Measurements from ENCODE around the gene AGRN. TPM values are rescaled to one million over a fixed set of nuclear protein-coding genes. Genes with fewer than 3 reads are reported as not detected.
"Not testable (repeated sequence)": the region's sequence is repeated elsewhere in the genome, so short reads cannot be mapped to it uniquely, and the experiment has no call there.

AGRN gene
- total RNA-seq, 2 experiments from 2014 or later: 12.1 to 12.5 TPM

DNA sequence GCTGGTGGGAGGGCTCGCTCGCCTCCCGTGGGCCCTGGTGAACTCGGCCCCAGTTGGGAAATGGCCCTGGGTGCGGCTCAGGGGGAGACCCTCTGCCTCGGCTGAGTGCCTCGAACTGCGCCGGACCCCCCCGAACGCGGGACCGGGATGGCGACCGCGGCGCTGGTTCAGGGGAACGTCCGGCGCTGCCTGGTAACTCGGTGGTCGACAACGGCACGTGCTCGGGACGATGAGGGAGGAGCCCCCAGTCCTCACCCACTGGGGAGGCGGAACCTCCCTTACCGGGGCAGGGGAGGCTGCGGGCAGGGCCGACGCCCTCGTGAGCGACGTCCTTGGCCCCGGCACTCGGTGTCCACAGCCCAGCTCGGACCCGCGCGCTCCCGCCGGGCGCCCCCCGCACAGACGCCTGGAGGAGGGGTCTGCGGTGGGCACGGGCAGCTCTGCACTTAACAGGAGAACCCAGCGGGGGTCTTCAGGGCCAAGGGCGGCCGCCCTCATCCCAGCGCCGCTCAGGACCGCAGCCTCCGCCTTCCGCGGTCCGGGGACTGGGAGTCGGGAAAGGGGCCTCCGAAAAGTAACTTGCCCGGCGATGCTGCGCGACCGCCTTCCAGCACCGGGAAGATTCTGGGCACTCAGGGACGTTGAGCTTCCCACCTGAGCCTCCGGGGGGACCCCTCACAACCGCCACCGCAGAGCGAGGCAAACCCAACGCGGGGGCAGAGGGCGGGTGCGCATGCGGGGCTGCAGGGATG, 21.8 kb upstream of the AGRN start:
- POLR2A ChIA-PET: no interaction called here
- CTCF ChIA-PET: interaction anchor here (0.8 to 1.1 kb wide), 3 partner anchors 20 to 93 kb away, joined by 3 to 5 read pairs (median 3); no protein-coding TSS in a partner anchor

DNA sequence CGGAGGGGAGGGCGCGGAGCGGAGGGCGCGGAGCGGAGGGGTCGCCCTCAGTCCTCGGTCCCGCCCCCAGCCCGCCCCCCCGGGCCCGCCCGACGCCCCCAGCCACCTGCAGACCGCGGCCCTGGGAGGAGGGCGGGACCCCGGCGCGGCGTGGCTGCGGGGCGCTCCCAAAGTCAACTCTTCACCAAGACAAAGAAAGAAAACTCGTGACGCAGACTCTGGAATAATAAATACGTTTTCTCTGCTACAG, 21.2 kb upstream of the AGRN start:
- POLR2A ChIA-PET: no interaction called here

DNA sequence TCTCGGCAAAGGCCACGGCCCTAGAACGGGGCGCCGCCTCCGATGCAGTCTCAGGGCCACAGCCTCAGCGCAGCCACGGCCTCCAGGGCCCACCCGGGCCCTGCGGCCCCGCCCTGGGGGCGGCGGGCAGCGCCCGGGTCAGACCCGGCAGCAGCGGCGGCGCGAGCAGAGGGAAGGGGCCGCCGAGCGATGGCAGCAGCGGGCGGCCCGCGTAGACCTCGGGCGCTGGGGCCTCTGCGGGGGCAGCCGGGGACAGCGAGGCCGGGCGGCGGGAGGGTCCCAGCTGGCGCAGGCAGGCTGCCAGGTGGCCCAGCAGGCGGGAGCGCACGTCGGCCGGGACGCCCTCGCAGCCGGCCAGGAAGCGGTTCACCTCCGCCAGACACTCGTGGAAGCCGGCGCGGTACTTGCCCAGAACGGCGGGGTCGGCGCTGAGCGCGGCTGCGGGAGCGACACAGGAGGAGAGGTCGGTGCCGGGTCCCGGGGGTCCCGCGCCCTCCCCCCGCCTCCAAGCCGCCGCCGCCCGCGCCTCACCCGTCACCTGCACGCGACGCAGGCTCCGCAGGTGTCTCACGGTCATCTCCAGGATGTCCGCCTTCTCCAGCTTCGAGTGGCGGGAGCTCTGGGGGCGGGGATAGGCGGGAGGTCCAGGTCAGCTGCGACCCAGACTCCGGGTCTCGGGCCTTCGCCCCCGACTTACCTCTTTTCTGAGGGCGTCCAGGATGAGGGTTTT, 20.8 kb upstream of the AGRN start:
- CTCF ChIA-PET: no interaction called here
- POLR2A ChIA-PET: no interaction called here

More for the DNA sequence above, 21.2 kb upstream of the AGRN start:
- CTCF ChIA-PET: interaction anchor here (0.8 kb wide), 1 partner anchor 45 kb away, joined by 3 read pairs; no protein-coding TSS in a partner anchor

DNA sequence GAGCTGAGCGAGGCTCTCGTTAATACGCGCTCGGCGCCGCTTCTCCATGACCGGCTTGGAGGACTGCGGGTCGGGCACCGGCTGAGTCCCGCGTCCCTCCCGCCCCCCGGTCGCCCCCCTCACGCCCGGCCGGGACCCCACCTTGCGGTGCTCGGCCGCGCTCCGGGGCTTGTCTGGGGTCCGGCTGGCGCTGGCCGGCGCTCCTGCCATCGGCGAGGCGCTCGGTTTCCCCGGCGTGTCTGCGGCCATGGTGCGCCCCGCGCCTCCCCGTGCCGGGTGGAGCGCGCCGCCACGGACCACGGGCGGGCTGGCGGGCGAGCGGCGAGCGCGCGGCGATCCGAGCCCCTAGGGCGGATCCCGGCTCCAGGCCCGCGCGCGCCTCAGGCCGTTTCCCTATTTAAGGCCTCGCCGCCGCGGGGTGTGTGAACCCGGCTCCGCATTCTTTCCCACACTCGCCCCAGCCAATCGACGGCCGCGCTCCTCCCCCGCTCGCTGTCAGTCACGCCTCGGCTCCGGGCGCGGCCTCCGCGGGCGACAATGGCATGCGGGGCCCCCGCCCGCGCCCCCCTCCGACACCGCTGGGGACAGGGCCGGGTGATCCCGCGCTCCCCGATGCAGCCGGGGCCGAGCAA, 20.1 kb upstream of the AGRN start, which contains the start of gene HES4:
TSS of gene HES4 (minus strand) at position 373 of the 632 bp plus-strand sequence. CDS start at position 249, 124 bp downstream.
- CTCF ChIA-PET: no interaction called here
- POLR2A ChIA-PET: no interaction called here

DNA sequence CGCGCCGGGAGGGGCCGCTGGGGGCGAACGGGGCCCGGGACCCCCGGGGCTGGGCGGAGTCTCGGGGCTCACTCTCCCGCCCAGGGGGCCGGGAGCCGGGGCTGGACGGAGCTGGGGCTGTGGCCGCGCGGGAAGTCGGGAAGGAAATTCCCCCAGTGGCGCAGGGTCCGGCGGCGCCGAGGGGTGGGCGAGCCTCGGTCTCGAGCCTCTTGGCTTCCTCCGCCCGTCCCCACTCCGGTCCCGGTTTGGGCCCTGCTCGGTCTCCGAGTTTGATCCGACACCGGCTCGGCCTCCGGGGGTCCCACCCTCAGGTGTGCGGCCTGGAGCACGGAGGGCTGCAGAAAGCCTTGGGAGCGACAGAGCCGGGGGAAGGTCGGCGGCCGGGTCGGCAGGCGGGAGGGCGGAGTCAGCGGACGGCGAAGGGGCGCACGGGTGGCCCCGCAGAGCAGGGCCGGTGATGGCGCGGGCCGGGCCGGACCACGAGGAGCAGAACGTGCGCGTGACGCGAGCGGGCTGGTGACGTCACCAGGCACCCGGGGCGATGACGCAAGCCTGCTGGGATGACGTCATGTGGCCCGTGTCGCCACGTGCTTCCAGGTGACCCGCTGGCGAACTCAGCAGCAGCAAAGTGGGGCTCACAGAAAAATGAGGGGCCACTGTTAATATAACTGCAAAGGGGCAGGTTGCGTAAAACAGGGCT, 19.4 kb upstream of the AGRN start:
- ChIA-PET CTCF (interaction anchor here (0.7 to 2.4 kb wide), 3 partner anchors 8 to 64 kb away, joined by 3 to 14 read pairs (median 11); partner anchors contain the start of gene ISG15), POLR2A (no interaction called here)

DNA sequence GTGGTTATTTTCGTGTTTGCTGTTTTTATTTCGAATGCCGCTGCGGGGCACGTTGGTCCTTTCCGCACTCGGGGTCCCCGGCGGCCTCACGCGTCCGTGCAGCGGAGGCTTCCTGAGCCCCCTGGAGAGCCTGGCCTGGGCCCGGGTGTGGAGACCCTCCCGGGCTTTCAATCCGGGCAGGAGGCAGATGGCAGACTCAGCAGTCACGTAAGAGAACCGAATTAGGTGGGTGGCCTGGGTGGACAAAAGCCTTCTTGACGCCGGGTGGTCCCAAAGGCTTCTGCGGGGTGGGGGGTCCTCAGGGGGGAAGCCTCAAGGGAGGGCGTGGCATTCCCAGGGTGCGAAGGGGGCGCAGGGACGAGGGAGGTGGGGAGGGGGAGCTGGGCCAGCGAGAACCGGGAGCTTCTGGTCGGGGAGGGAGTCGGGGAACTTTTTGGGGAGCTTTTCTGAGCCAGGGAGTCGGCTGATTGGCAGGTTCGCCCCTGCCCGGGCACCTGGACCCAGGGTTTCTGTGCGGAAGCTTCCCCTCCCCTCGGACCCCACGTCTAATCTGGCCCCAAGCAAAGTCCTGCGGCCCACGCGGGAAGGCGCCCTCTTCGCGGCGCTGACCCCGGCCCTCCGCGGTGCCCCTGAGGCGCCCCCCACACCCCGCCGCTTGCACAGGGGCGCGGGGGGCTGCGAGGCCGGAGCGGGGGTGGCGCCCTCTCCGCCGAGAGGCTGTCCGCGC, 18.7 kb upstream of the AGRN start:
- POLR2A ChIA-PET: no interaction called here
- CTCF ChIA-PET: interaction anchor here (0.7 to 2.4 kb wide), 11 partner anchors 9 to 351 kb away, joined by 3 to 14 read pairs (median 3); partner anchors contain the start of gene ISG15

DNA sequence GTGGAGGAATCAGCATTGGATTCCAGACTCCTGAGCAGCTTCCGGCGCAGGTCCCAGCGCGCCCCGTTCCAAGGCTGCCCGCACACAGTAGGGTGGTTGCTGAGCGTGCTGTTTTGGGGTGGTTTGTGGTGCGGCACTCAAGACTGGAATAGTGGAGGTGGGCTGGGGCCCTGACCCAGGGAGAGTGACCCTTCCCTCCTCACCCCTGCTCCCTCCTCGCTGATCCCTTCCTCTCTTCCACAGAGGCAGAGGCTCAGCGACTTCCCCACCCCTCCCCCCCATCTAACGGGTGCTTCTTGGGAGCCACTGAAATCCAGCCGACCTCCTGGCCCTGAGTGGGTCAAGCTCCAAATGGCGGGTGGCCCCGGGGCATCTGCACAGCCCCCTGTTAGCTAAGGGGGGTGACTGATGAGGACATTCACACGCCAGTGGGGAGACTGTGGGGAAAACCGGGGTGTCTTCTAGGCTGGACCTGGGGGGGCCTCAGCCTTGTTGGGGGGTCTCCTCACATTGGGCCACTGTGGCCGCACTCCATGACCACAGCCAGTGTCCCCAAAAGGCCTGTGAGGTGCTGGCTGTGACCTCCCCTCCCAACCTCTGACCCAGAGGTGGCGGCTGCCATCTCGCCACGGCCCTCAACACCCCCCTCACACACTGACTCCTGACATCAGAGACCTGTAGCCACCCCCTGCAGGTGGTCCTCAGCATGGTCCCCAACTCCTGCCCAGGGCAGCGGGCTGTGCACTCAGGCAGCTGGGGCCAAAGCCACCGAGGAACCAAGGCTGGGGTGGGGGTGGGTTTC, 16.1 kb upstream of the AGRN start:
- POLR2A ChIA-PET: no interaction called here
- CTCF ChIA-PET: interaction anchor here (0.6 to 1.8 kb wide), 4 partner anchors 14 to 114 kb away, joined by 3 to 7 read pairs (median 4); no protein-coding TSS in a partner anchor

DNA sequence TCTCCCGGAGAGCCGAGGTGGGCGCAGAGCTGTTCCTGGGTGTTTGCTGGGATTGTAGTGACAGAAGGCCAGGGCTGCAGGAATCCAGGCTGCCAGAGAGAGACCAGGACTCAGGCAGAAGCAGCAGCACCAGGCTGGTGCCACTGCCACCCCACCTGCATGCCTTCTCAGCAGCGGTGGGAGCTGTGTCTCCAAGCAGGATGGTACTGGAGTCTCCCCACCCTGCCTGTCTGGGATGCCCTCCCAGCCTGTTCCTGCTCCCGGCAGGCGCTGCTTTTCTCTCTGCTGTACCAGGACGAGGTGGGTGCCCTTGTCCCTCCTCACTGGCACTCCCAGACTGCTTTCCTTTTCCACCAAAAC, 15.5 kb upstream of the AGRN start:
- POLR2A ChIA-PET: no interaction called here
- CTCF ChIA-PET: interaction anchor here (0.6 kb wide), 1 partner anchor 114 kb away, joined by 3 read pairs; no protein-coding TSS in a partner anchor

DNA sequence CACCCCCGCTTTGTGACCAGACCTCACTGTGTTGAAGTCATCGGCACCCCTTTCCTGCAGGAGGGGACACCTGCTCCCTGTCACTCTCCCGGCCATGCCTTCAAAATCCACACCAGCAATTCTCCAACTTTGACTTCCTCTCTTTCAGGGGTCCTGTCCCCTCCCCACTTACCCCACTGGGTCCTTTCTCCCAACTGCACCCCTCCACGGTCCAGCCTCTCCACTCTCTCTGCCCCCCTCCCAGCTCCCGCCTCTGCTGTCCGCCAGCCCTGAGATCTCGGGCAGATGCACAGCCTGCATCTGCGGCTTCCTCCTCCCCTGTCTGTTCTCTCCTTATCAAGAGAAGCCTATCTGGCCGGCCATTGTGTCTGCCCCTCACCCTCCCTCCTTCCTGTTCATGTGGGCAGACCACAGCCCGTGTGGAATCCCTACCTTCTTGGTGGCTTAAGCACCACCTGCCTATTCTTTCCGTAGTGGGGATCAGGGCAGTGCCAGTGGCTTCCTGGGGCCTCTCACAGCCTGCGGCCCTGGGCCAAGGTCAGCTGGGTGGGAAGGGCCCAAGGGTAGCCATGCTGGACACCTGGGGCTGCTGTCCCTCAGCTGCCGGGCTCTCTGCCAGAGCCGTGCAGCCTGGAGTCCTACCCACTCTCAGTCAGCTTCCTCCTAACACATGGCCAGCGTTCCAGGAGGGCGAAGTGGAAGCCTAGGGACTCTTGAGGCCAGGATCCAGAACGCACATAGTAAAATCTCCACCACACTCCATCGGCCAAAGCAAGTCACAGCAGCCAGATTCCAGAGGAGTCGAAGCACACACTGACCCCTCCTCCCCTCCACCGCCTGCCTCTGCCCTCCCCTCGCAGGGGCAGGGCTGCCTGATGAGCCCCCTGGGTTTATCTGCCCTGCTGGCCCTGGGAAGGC, 14.9 kb upstream of the AGRN start:
- POLR2A ChIA-PET: no interaction called here
- CTCF ChIA-PET: no interaction called here

DNA sequence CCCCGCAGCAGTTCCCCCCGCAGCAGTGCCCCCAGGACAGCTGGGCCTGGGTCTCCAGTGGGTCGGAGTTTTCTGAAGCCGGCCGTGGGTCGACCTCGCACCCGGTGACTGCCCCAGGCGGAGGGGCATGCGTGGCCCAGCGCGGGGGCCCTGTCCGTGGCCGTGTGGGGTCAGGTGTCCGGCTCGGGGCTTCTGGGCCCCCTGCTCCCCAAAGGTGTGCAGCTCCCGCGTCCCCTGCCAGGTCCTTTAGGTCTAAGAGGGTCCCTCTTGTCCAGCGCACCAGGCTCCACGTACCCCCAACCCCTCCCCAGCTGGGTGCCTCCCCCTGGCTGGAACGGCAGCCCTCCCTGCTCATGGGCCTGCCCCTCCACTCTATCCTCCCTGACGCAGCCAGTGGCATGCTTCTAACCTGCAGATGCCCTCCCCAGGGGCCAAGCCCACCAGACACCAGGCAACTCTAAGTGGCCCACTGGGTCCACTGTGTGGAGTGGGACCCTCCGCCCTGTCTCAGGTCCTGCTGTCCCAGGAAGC, 14.1 kb upstream of the AGRN start:
- CTCF ChIA-PET: no interaction called here
- POLR2A ChIA-PET: no interaction called here

DNA sequence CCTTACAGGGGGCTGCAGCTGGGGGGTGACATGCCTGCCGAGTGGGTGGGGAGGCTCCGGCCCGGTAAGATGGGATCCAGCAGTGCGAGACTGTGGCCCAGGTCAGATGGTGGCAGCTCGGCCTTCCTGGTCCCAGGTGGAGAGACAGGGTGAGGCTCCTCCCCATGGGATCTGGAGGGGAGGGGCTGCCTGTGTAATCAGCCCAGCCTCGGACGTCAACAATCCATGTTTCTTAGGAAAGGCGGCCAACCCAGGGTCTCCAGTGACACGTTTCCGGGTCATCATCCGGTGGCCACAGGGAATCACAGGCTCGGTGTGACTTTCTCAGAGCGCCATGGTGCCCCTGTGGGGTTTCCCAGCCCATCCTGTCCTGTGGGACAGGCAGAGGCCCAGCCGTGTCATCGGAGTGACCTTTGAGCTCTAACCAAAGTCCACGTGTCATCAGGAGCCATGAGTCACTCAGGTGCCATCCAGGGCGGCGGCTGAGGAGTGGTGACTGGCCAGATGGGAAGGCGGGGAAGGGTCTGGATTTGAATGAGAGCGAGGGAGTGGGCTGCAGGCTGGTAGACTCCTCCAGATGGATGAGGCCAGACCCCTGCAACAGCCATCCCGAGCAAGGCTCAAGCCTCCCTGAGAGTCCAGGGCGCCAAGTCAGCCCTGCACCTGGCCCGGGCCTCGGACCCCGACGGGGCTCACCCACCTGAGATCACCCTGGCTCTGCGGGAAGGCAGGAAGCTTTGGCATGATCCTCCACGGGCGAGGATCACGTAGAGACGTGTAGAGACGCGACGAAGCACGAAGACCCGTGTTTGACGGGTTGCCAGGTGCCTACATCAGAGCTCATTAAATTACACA, 13.4 kb upstream of the AGRN start:
- POLR2A ChIA-PET: no interaction called here

DNA sequence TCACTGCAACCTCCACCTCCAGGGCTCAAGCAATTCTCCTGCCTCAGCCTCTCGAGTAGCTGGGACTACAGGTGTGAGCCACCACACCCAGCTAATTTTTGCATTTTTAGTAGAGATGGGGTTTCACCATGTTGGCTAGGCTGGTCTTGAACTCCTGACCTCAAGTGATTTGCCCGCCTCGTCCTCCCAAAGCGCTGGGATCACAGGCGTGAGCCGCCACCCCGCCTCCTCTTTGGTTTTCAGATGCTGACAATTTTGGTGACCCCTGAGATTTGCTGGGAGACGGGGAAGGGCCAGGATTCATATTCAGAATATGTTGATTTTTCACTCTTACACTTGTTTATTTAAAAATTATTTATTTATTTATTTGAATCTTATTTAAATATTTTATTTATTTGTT, 9.8 kb upstream of the AGRN start:
- CTCF ChIA-PET: interaction anchor here (1.8 kb wide), 1 partner anchor 8 kb away, joined by 7 read pairs; no protein-coding TSS in a partner anchor
- POLR2A ChIA-PET: not testable (repeated sequence)

More for the DNA sequence above, 13.4 kb upstream of the AGRN start:
- CTCF ChIA-PET: interaction anchor here (1.2 kb wide), 2 partner anchors 10 to 12 kb away, joined by 3 read pairs; no protein-coding TSS in a partner anchor

DNA sequence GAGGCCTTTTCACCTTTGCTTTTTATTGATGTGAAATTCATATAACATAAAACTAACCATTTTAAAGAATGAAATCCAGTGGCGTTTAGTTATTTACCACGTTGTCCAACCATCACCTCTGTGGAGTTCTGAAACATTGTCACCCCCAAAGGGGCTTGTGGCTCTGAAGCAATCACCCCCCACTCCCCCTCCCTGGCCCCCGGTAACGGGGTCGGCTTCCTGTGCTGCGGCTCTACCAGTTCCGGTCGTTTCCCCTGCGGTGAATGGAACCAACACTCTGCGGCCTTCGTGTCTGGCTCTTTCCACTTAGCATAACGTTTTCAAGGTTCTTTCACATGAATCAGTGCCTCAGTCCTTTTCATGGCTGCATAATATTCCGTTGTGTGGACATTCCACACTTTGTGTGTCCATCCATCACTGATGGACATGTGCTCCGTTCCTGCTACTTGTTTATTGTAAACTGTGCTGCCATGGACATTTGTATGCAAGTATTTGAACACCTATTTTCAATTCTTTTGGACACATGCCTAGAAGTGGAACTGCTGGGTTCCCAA, 8.4 kb upstream of the AGRN start:
- POLR2A ChIA-PET: no interaction called here
- CTCF ChIA-PET: interaction anchor here (1.8 kb wide), 1 partner anchor 10 kb away, joined by 7 read pairs; no protein-coding TSS in a partner anchor

DNA sequence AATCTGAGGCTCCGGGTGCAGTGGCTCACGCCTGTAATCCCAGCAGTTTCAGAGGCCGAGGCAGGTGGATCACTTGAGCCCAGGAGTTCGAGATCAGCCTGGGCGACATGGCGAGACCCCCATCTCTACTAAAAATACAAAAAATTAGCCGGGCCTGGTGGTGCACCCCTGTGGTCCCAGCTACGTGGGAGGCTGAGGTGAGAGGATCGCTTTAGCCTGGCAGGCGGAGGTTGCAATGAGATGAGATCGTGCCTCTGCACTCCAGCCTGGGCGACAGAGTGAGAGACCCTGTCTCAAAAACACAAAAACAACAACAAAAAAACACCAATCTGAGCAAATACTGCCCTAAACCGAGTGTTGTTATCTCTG, 7.2 kb upstream of the AGRN start:
- CTCF ChIA-PET: interaction anchor here (1.1 to 3.8 kb wide), 8 partner anchors 11 to 51 kb away, joined by 4 to 14 read pairs (median 10); no protein-coding TSS in a partner anchor
- POLR2A ChIA-PET: interaction anchor here (0.6 kb wide), 1 partner anchor 157 kb away, joined by 3 read pairs; no protein-coding TSS in a partner anchor

DNA sequence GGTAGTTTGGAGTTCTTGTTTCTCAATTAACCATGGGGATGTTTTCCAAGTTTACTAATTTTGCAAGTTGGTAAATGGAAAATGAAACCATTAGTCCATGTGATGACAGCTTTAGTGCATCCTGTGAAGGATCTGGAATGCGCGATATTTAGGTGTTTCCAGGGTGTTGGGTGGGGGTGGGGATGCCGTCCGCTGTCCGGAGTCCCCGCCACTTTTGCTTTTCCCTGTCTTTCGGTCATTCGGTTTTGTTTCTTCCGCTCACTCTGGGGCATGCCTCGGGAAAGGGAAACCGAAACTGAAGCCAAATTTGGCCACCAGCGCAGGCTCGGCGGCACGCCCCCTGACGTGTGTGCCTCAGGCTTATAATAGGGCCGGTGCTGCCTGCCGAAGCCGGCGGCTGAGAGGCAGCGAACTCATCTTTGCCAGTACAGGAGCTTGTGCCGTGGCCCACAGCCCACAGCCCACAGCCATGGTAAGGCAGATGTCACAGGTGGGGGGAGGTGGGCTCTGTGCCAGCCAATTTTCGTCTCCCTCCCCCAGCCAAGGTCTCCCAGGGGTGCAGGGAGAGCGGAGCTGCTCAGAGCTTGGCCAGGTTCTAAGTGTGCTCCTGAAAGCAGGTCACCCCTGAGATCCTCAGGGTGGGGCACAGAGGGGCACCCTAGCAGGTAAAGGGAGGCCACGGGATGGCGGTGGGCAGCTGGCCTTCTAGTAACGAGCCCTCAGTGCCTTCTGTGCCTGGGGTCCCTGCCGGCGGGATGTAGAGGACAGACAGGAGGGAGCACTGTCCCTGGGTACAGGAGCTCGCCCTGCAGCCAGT, 6.6 kb upstream of the AGRN start, which contains the start of gene ISG15:
TSS of gene ISG15 (plus strand) at position 393 of the 817 bp plus-strand sequence. CDS start at position 470, 77 bp downstream.
- ChIA-PET CTCF (interaction anchor here (1.1 to 3.8 kb wide), 9 partner anchors 11 to 101 kb away, joined by 3 to 14 read pairs (median 9); no protein-coding TSS in a partner anchor), POLR2A (interaction anchor here (0.6 to 1.1 kb wide), 3 partner anchors 29 to 357 kb away, joined by 3 read pairs; no protein-coding TSS in a partner anchor)

Measured in activated CD8-positive, alpha-beta memory T cell treated with anti-CD3 and anti-CD28 coated beads for 36 hours (primary cell).